GM21619 (cell line): ENCODE results near the gene ELAVL4.

ENCODE experiments used
- ATAC-seq: cut with Tn5 transposase; IDR thresholded peaks from one replicate; pipeline ENCODE4 v1.9.1; 2021; ENCODE audit not compliant: unreplicated experiment

The ELAVL4 gene

DNA sequence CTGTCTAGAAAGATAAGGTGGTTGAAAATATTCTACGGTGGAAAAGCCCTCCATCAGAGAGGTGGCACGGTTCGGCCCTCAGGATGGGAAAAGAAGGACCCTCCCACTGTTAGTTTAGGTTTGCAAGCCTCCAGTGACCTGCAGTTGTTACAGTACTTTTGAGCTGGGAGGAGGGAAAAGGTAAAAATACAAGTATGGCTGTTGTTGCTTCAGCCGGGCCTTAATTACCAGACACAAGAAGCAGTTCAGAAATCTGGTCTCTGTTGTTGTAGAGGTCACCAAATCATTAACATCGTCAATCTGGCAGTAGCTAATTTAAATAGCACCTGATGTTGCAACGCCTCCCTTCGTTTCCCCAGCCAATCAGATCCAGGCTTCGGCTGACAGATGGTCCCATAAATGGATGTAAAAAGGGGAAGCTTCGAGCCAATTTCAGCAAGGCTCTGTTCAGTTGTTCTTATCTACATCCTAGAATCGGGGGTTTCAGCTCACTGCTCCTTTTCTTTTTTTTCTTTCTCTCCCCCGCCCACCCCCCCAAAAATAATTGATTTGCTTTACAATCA, at the start of gene ELAVL4:
TSS of gene ELAVL4 (plus strand) at position 424 of the 563 bp plus-strand sequence. CDS start 270 bp downstream, outside the sequence.
- no peak for ATAC-seq

DNA sequence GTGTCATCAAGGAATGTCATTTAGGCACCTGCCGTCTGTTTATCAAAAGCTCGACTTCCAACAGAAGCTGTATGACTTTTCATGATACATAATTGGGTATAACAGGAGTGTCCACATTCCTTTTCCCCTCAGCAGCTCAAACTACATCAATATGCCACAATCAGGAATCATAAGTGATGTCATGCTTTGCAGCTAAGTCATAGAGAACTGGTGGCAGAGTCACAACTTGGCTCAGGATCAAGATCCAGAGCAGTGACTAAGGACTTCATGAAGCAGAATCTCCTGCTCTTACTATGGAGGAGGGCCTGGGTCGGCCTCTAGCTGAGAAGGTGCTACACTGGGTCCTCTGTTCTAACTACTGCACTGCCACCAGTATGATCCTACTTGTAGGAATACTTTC, 48.4 kb upstream of the ELAVL4 start:
- no peak for ATAC-seq

DNA sequence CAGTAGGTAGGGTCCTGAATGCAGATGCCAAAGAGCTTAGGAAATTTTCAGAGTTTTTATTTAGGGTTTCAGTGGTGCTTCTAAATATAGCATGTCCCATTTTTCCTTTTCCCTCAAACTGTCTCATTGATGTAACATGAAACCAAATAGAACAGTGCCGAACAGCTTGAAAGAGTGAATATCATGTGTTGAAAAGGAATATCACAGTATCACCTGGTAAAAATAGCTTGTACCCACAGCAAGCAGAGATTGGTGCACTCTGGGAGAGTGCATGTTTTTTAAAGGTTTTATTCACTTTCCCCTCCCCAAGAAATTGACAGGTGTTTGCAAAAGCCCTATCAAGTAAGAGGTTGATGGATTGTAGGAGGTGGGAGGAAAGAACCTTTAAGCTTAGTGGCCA, 41.9 kb upstream of the ELAVL4 start:
- ATAC-seq, result no peak

DNA sequence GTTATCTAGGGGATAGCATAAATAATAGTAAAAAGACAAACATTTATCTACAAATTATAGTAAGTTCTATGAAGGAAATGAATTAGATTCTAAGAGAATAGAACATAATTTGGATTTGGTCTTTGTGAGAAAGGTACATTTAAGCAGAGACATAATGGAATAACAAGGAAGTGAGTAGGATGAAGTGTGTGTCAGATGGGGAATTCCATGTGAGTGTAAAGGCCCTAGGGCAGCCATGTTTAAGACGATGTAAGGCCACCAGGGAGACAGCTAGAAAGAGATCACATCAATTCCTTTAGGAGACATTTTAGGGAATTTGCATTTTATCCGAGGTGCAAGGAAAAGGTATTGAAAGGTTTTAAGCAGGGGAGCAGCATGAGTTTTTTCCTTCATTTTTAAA, 33.8 kb upstream of the ELAVL4 start:
- ATAC-seq, result no peak

DNA sequence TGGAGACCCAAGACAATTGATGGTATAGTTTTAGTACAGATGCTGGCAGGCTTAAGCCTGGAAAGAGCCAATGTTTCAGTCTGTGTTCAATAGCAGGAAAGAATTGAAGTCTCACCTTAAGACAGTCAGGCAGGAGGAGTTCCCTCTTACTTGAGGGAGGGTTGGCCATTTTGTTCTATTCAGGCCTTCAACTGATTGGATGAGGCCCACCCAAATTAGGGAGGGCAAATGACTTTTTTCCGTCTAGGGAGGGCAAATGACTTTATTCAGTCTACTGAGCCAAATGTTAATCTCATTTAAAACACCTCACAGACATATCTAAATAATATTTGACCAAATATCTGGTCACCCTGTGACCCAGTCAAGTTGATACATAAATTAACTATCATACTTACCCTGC, 31.4 kb upstream of the ELAVL4 start:
- ATAC-seq, result no peak

DNA sequence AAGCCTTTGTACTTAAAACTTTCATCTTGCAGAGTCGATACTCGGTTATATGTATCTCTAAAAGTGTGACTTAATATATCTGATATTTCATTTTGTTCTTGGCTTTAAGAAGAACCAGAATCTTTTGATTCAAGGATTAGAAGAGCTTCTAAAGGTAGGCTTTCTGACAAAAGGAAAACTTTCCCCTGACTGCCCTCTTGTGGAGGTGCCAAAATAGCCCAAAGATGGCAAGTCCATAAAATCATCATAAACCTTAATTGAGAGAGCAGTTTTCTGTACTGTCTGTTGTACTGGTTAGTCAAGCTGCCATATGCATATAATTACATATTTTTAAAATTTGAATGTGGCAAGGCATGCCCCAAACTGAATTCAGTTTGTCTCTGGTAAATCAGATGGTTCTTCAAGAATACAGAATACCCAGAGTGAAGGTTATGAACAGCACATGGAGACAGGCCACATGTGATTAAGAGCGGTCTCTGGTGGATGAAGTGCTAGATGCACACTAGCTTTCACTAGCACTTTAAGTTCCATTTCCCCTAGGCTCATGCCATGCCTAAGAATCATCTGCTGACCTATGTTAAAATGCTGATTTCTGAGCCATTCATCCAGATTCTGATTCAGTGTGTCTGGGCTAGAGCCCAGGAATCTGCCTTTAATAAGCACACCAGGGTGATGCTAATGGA, 27.7 kb upstream of the ELAVL4 start:
- no peak for ATAC-seq

DNA sequence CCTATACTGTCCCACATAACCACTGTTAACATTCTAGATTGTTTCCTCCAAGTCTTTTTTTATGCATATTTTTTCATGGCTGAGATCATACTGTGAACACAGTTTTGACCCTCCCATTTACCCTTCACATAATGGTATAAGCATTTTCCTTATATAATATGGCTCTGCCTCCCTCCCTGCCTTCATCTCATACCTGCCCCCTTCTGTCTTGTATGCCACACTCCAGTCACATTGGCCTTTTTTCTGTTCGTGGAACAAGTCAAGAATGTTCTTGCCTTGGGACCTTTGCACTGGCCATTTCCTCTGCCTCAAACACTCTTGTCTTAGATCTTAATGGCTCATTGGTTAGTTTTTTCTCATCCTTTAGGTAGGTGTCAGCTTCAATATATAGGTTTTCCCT, 24.3 kb upstream of the ELAVL4 start:
- no peak for ATAC-seq

DNA sequence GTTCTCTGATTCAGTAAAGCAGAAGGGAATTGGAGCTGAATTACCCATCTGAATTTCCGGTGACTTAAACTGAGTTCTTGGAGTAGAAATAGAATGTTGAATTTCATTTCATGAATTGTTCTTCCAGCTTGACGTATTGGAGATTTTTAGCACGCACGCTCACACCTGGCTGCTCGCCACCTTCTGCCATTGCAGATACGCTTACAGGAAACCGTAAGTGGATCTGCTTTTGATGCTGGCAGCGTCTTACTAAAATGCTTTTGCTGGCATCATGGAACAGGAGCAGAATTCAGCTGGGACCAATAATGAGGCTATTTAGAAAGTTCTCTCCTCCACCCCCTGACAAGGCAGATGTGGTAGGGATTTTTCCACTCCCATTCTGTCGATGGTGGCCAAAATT, 17.7 kb upstream of the ELAVL4 start:
- no peak for ATAC-seq

DNA sequence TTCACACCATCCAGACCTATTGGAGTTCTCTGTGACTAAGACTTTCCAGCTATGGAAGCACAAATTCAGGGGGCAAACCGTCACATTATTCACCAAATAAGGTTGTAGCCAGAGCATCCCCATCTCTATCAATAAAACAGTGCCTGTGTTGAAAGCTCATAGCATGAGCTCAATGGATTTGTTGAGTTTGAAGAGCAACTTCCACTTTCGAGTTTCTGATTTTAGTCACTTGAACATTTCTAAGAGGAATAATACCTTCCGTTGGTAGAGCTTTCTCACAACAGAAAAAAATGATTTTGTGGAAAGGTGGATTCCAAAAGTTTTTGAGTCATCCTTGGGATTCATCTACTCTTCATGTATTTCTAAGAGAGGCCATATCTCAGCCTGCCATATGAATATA, 13.0 kb upstream of the ELAVL4 start:
- ATAC-seq, result no peak

DNA sequence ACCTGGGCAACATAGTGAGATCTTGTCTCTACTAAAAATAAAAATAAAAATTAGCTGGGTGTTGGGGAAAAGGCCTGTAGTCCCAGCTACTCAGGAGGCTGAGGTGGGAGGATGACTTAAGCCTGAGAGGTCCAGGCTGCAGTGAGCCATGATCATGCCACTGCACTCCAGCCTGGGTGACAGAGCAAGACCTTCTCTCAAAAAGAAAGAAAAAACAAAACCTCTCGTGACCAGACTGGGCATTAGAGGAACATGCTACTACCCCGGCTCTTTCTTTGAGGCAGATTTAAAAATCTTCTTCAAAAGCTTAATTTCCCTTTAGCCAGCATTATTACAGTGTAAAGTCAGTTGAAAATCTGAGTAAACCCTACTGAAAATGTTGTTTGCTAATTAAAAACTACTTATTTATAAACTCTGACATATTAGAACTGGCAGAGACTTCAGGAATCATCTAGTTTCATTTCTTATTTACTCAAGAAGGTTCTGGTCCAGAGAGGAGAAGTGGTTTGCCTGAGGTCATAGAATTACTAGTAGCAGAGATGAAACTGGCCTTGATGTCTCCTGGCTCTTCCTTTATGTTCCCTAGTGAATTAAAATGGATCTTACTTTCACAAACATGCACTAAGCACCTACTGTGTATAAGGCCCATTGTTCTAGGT, 11.6 kb upstream of the ELAVL4 start:
- no peak for ATAC-seq

DNA sequence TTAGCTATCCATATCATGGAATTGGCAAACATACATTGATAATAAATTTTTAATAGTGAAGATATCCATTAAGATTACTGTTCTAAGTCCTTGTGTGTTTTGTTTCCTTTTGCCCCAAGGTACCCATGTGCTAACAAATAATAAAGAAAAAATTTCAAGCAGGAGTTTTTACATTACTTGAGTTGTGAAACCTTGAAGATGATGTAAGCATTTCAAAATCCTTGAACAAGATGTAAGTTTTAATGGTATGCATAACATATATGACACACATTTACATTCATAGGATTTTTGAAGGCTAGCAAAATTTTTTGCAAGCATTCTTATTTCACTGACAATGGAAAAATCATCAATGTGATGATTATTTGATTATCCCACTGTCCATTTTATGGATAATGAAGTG, 10.9 kb upstream of the ELAVL4 start:
- no peak for ATAC-seq

DNA sequence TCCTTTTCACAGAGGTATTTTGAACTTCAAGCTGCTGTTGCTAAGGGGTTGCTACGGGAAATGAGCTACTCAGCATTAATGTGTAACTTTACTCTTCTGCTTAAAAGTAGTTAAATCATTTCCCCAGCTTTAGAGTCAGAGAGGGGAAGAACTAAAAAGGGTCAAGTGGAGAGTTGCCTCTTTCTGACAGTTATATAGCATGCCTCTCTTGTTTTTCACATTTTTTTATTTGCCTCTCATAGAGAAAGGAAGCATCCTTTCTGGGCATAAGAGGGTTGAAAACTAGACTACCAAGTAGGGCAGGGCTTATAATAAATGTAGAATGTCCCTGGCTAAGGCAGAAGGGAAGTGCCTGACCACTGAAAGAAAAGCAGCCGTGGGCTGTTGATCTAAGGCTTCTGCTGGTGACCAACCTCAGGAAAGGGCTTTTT, 10.1 kb upstream of the ELAVL4 start:
- ATAC-seq, result peak; percentile 61

DNA sequence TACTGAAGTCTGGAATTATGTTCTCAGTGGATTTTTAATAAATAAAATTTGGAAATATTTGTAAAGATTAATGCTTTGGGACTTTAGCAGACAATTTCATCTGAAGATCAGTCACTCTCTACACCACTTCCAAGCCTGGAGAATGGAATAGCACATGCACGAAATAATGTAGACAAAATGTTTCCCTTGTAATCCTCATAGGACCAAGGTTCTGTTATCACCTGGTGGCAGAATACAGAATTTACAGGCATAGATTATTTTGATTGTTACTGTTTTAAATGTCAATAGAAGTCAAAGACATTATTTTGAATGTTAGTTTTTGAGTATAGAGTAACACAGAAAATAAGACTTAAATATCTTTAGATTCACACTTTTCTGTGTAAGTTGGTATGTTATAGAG, 9.1 kb upstream of the ELAVL4 start:
- ATAC-seq, result no peak

DNA sequence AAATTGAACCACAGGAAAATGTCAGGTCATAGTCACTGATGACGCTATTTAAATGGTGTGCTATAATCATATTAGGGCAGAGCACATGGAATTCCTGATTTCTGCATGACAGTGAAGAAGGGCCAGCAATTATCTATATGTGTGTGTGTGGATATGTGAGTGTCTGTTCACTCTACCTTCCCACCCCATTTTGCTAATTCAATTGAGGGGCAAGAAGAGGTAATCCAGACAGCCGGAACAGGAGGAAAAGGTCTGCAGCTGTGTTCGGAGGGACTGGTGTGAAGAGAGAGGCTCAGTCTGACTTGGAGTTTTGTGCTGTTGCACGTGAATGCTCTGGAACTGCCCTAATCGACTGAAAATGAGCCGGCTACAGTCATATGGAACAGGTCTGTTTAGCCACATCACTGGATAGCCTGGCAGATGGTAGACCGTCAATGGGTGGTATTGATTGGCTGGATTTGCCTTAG, 5.1 kb upstream of the ELAVL4 start:
- no peak for ATAC-seq

DNA sequence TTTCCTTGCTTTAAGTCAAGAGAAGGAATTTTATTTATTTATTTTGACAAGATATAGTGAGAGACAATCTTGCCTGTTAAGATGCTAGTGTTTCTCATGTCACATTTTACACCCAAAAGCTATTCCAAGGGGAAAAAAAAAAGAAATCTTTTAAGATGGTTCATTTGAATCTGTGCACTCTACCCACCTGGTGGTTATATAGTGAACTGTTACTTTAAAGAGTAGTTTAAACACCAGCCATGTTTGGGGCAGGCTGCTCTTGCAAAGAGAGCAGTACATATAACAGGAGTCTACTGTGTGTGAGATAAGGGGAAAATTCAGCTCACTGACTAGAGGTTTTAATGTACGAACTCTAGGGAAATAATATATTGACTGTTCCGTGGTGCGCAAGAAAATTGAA, 3.3 kb upstream of the ELAVL4 start:
- no peak for ATAC-seq

DNA sequence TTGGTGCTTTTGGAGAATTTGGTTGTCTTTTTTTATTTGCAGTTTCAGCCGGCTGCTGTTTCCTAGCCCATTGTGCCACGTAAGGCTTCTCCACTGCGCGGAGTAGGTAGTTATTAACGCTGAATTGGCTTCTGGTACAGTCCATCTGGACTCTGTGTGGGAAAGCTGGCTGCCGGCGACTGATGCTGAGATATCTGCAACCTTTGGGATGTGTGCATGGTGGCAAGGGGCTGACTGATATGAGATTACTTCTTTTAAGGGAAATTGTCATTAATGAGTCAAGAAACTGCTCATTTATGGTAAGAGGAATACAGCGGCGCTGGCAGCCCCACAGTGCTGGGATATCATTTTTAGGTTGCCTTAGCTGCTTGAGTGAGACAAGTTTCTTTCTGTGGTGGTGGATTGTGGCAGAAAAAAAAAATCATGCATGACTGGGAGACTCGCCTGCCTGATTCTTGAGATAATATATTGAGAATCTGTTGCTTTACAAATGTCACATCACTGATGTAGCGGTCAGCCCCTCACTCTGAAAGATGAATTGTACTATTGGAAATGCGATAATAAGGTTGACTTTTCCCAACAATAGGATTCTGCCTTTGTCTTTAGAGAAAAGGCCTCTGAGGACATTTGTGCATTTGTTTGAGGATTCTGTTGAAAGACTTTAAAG, 2.5 kb upstream of the ELAVL4 start:
- no peak for ATAC-seq

DNA sequence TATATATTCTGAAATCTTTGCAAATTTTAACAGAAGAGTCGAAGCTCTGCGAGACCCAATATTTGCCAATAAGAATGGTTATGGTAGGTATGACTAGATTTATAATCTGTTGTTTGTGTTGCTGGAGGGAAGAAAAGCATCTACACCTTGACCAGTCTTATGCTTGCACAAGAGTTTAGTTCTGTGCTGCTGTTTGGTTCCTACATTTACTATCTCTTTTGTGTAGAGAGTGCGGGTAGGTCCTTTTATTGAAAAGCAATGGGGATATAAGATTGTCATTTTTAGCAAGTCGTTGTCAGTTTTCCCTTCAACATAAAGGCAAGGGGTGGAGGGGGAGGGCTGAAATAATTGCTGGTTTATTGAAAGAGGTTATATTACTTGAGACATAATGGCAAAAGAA, 396 bp downstream of the ELAVL4 start:
- ATAC-seq, result no peak

DNA sequence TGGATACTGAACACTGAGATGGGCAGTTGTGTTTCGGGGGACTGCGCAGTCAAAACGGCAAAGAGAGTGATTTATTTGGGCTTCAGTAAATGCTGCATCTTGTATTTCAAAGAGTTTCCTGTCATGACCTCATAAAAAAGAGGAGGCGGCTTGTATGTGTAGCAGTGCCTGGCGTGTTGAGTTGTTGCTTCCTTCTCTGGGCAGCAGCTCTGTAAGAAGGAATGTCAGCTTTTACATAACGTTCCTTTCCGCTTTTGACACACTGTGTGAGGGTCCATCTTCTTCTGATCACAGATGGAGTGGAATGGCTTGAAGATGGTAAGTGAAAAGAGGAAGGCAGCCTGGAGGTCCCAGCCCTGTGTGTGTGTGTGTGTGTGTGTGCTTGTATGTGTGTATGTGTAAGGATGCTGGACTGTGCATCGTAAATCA, 941 bp downstream of the ELAVL4 start:
- no peak for ATAC-seq

DNA sequence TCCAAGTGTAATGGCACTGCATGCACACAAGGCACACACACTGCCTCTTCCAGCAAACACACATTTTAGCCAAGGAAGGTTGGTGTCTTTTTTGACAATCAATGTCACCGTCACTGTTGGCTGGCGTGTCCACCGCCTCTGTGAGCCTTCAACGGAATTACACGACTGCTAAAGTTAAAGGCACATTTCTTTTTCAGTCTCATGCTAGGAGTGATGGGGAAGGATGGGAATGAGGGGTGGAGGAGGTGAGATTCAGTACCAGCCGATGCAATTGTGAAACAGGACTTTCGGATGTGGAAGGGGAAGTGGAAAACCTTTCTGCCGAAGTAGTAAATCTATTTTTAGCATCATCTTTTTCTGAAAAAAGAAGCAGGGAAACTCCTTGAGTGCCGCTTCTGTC, 1.4 kb downstream of the ELAVL4 start:
- no peak for ATAC-seq

DNA sequence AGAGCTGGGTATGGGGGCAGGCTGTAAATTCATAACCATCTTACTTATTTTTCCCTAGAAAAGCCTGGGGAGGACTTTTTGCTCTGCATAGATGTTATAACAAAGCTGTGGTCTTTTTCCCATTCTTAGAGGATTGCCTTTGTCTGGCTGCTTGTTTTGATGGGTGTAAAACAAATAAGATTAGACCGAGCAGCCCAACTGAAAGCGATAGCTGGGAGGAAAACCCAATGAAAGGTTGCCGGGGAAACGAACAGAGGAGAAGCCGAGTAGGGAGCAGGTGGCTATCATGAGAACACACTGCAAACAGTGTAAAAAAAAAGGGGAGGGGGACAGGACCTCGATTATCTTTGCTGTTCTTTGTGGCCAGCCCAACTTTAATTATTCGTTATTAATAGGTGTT, 1.9 kb downstream of the ELAVL4 start:
- ATAC-seq, result no peak

DNA sequence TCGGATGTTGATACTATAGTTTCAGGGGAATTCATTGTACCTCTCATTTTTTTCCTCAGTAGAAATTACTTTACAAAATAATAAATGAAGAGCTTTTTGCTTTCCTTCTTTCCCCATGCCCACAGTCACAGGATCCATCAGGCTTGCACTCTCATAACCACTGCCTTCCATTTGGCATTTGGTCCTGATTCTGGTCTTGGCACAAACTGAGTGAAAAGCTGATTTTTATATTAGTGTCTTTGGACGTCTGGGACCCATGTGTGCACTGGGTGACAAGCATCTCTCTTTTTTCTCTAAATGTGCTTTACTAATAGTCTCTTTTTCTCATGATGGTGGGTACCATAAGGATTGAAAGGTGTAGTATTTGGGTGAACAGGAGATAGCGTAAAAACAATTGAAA, 2.8 kb downstream of the ELAVL4 start:
- ATAC-seq, result no peak

DNA sequence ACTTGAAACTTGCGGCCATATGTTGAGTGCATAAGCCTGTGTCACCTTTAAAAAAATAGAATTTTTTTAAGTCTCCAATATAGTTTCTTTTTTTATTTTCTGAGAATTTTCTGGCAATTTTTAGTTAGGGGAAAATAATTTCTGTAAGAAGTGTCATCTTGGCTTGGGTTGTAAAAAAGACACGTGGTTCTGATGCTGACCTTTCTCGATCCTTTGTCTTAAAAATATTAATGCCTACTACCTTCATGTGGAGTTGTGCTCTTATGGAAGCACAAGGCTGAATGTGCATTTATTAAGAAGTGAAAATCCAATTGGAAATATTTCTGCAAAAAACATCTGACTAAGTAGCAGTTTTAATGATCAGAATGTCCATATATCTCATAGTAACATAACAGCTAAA, 3.5 kb downstream of the ELAVL4 start:
- no peak for ATAC-seq
